GM13977 (cell line): Measurements from ENCODE around the gene TMEM45A.

Experiments
- DNase-seq: peaks from one replicate; pipeline ENCODE4 v3.0.0; 2012; ENCODE audit warnings: low spot score
- in situ Hi-C: fragments of 300-500 bp; cut with MboI; formaldehyde crosslinking; loops from one replicate; pipeline ENCODE4 v1.12.0; 2022; ENCODE audit warnings: low sequenced_read_pairs, low pct_unique_long_range_greater_than_20kb, mixed read lengths, inconsistent platforms; ENCODE audit not compliant: unreplicated experiment
- TF ChIP-seq, protein P1 (sequence below): IDR thresholded peaks from 2 replicates; pipeline ENCODE4 v1.5.1; 2012; ENCODE audit warnings: mild to moderate bottlenecking, control low read depth; ENCODE audit not compliant: insufficient read depth; ENCODE audit errors: extremely low read depth, missing control alignments

Gene TMEM45A

DNA sequence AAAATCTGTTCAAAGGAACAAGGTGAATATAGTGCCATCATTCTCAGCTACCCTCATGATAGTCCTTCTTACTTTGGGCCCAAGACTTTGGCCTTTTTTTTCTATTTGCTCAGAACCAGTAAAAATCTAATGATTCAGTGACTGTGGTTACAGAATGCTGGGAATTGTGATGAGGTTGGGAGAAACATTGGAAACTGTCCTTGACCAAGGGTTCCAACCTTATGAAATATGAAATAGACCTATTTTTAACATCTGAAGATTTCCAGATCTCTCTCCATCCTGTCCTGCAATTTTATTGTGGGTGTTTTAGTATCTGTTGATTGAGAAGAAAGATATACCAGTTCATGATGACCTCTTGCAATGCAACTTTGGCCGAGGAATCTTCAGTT, 34.9 kb downstream of the TMEM45A start:
- in situ Hi-C loops: no loop called here
- TF ChIP-seq, protein P1, sequence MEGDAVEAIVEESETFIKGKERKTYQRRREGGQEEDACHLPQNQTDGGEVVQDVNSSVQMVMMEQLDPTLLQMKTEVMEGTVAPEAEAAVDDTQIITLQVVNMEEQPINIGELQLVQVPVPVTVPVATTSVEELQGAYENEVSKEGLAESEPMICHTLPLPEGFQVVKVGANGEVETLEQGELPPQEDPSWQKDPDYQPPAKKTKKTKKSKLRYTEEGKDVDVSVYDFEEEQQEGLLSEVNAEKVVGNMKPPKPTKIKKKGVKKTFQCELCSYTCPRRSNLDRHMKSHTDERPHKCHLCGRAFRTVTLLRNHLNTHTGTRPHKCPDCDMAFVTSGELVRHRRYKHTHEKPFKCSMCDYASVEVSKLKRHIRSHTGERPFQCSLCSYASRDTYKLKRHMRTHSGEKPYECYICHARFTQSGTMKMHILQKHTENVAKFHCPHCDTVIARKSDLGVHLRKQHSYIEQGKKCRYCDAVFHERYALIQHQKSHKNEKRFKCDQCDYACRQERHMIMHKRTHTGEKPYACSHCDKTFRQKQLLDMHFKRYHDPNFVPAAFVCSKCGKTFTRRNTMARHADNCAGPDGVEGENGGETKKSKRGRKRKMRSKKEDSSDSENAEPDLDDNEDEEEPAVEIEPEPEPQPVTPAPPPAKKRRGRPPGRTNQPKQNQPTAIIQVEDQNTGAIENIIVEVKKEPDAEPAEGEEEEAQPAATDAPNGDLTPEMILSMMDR: no peak
- DNase-seq: no peak

GRCh38 chr3:100531093-100531492, 38.7 kb downstream of the TMEM45A start:
- no peak for DNase-seq
- TF ChIP-seq, protein P1: no peak
- in situ Hi-C loops: no loop called here

GRCh38 chr3:100532411-100532810, 40.0 kb downstream of the TMEM45A start:
- TF ChIP-seq, protein P1: no peak
- DNase-seq: no peak
- in situ Hi-C loops: no loop called here

DNA sequence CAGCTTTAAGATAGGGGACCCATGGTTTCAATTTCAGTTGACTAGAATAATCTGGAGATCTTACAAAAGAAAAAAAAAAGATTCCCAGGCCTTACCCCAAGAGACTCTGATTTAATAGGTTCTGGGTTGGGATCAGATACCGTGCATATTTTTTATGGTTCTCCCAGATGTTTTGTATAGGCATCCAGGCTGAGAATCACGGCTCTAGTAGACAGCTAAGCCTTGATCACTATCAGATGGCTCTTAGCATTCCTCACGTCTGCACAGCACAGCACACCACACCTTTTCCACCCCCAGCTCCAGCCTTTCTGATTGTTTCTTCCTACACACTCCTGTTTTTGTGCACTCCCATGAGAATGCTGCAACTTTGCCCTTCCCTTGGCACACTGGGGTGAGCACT, 40.8 kb downstream of the TMEM45A start:
- no peak for DNase-seq
- in situ Hi-C loops: no loop called here
- TF ChIP-seq, protein P1: no peak

GRCh38 chr3:100535610-100535943, 43.2 kb downstream of the TMEM45A start:
- no peak for DNase-seq
- in situ Hi-C loops: no loop called here
- TF ChIP-seq, protein P1: no peak

DNA sequence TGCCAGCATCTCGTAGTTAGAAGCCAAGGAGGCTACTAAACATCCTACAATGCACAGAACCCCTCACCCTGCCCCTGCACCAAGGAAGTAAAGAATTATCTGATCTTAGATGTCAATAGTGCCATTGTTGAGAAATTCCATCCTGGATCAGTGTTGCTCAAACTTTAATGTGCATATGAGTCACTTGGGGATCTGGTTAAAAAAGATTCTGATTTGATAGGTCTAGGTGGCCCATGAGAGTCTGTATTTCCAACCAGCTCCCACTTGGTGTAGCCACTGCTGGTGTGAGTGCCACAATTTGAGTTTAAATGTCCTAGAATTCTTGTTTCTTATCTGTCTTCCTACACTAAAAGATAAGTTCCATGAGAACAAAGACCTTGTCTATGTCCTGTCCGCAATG, 43.7 kb downstream of the TMEM45A start:
- in situ Hi-C loops: no loop called here
- no peak for DNase-seq
- TF ChIP-seq, protein P1: no peak
